NCI-H1417 (cell line): ENCODE measurements around the gene C3orf20.
"Not testable (repeated sequence)": the region's sequence is repeated elsewhere in the genome, so short reads cannot be mapped to it uniquely, and the experiment has no call there.

Source experiments
- DNase-seq, 3 experiments: peaks; one replicate each; lab custom pipeline; 2025; lab: John Stamatoyannopoulos, UW

The C3orf20 gene

DNA sequence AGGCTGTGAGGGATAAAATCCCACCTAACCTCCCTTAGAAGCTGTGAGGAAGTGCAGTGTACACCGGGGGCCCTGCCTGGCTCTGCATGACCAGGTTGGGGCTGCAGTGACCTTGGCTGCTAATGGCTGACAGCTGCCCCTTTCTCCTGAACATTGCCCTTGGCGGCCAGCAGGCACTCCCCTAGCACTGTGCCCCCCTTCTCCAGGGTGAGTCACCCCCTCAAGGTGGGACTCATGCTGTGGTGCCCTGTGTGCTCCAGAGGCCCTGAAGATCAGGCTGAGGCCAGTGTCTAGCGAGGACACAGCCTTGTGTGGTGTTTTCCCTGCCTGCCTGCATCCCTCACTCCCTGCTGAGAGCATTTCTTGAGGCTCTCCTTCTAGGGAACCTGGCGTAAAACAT lies 122.8 kb downstream of the C3orf20 start:
- DNase-seq, result no peak

DNA sequence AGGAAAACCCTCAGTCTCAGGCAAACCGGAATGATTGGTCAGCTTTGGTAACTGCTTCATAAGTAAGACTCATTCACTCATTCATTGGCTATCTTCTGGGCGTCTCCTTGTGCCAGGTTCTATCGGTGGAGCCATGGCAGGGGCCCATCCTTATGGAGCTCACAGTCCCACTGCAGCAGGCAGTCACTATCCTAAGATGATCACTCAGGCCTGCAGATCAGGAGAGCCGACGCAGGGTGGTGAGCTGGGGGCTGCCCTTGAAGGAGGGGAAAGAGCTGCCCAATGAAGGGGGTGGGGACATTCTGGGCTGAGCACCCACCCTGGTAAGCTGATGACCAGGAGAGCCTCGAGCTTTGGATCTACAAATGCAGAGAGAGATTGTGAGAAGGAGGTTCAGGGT lies 123.3 kb downstream of the C3orf20 start:
- no peak for DNase-seq

DNA sequence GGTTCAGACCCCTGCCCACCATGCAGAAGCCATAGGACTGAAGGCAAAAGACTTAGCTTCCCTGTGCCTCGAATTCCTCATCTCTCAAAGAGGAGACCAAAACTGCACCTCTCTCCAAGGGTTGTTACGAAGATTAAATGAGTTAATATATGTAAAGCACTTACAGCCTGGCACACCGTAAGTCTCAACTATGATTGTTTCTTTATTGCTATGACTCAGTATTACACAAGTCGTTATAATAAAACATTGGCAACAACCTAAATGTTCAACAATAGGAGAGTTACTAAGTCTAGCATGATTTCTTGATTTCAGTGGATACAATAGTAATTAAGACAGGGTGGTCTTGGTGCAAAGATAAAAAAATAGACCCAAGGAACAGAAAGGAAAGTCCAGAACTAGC lies 124.2 kb downstream of the C3orf20 start:
- DNase-seq, result no peak

DNA sequence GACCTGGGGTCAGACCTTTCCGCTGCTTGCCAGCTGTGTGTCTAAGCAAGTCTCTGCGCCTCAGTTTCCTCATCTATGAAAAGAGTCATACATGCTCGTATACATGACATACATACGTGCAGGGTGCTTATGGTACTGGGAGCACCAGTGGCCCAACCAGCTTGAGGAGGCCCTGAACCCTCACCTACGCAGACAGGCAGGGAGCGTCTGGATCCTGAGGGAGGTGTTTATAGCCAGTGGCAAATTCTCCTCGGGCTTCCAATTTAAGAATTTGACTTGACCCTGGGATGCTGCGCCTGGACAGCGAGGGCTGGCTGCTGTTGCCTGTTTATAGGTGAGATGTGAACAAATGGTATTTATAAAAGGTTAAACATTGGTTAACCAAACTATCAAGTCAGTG lies 126.1 kb downstream of the C3orf20 start:
- no peak for DNase-seq

DNA sequence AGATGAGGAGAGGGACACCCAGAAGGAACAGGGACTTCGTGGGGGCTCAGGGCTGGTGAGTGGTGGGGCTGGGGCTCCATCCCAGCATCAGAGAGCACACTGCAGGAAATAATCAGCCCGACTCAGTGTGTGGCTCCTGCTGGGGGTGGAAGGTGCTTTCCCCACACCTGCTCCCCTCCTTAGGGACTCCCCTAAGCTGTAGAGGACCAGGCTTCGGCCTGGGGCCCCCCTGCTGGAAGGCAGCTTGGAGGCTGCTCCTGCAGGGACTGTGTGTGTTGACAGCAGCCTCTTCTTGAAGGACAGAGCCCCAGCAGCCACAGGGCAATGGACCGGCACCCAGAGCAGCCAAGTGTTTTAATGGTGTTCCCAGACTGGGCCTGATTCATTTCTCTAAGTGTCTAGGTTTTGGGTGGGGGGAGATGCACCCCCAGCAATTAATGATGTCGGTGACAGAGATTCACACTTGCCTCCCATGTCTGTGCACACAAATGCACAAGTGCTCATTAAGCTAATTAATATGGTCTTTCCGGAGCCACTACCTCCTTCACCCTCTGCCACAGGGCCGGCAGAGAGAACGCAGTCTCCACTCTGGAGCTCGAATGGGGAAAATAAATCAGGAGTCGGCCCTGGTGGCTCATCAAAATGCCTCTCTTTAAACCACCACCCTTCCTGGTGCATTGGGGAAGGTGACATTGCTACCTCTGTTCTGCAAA lies 126.9 kb downstream of the C3orf20 start:
- DNase-seq, result no peak

DNA sequence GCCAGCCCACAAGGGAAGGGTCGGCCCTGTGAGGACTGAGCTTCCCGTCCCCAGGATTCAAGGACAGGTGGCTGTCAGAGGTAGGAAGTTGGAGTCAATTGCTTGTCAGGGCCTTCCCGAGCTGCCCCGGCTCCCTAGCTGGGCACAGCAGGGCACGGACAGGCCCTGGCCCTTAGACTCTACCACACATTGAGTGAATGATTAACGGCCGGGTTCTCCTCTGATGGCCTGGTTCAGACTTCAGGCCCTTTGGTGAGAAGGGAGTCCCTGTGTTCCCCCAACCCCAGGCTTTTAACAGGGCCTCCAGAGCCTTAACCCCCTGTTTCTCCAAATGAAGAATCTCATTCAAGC lies 127.4 kb downstream of the C3orf20 start:
- DNase-seq, result no peak

DNA sequence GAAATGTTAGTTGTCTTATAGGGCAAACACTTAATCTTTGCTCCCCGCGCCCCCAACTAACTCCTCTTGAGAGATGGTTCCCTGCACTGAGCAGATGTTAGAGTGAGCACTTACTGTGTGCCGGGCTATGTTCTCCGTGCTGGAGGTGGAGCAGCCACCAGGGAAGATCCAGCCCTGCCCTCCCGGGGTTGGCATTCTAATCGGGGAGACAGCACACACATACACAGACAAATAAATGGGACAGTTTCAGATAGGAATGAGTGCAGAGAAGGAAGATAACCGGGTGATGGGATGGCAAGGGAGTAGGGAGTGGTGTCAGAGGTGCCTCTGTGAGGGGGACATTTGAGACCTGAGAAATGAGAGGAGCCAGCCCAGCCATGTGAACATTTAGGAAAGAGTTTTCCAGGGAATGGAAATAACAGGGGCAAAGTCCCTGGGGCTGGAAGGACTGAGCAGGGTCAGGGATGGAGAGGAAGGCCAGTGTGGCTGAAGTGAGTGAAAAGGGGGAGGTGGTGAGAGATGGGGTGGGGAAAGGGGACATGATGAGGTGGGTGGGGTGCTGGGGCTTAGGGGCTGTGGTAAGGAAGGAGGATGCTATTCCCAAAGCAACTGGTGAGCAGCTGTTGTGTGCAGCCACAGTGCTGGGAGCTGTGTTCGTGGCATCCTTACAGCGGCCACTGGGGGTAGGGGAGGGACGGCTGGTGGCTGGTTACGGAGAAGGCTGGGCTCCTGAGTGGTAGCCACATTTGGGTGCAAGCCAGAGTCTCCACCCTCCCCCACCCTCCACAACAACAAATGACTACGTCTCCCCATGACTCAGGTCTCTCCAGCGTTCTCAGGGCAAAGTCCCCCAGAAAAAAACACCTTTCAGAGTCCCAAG lies 128.4 kb downstream of the C3orf20 start:
- DNase-seq, result no peak

DNA sequence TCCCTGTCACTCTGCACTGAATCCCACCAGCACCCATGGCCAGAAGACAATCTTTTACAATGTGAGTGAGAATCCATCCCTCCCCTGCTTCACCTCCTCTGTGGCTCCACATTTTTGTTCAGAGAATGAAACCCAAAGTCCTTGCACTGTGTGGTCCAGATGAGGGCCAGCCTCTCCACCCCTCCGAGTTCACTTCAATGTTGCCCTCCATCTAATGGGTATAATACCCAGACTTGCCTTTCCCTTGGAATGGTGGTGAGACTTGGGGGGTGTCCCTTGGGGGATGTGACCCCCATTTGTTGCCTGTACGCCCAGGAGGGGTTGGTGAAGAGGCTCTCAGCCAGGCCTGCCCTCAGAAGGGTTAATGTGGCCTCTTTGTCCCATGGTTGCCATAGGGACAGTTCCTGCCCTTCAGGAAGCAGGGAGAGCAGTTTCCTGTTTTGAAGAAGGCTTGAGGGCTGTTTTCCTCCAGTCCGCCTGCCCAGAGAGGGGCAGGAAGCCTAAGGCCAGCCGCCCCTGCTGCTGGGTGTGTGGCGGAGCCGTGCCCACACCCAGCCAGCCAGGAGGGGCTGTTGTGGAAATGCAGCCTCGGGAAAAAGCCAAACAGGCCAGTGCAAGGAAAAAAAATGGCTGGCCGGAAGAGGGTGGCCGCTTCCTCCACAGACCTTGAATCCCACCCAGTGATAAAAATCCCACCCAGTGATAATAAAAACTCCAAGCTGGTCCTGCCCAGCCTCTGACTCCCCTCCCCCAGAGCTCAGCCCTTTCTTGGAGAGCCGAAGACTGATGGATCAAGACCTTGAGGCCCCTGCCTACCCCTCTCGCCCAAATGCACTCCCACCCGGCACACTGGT lies 129.3 kb downstream of the C3orf20 start:
- DNase-seq, result no peak

DNA sequence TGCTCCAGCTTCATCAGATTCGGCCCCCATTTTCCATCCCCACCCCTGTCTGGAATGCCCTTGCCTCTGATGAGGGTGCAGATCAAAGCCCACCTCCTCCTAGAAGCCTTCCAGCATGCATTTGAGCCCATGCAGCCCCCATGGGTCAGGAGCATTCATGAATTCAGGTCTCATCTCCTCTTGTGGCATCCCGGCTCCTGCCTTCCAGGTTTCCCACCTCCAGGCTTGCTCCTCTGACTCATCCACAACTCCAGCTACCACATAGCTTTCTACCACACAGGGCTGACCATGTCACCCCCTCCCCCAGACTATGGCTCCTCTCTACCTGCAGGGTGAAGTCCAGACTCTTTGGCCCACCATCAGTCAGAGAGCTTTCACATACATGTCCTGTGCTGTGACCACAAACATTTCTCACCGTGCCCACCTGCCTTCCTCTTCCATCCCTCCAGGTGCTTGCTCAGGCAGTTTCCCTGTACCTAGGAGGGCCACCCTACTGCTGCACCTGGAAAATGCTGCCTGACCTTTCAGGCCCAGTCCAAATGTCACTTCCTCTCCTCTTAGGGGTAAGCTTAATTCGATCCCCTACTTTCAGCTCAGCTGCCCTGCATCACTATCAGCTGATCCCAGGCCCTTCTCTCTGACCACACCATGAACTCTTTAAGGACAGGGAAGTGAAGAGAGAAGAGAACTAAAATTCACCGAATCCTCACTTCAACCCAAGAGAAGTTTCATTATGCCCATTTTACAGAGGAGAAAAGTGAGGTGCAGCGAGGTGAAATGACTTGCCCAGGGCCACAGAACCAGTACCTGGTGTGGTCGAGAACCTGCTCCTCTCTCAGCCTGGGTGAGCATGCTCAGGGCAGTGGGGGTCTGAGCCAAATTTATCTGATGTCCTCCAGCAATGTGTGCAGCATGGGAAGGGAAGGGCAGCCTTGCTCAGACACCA lies 130.2 kb downstream of the C3orf20 start:
- no peak for DNase-seq

DNA sequence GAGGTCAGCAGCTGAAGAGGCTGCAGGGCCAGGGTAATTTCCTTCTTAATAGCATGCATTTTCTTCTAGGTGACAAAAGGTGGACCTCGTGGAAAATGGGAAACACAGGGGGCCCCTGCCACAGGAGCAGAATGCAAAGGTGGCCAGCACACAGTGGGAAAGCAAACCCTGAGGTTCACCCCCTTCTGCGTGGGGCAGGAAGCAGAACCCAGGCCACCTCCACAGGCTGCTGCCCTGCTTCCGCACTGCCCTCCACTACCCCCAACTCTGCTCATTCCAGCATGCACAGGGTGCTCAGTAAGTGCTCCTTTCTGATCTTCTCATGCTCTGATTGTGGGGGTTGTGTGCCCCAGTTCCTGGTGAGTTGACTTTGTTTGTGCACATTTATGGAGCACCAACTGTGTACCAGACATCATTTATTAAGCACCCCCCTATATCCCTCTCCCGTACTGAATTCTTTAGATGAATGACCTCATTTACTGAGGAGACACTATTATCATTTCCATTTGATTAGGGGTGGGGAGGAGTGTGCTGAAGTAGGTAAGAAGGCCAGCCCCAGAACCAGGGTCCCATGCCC lies 131.1 kb downstream of the C3orf20 start:
- no peak for DNase-seq

DNA sequence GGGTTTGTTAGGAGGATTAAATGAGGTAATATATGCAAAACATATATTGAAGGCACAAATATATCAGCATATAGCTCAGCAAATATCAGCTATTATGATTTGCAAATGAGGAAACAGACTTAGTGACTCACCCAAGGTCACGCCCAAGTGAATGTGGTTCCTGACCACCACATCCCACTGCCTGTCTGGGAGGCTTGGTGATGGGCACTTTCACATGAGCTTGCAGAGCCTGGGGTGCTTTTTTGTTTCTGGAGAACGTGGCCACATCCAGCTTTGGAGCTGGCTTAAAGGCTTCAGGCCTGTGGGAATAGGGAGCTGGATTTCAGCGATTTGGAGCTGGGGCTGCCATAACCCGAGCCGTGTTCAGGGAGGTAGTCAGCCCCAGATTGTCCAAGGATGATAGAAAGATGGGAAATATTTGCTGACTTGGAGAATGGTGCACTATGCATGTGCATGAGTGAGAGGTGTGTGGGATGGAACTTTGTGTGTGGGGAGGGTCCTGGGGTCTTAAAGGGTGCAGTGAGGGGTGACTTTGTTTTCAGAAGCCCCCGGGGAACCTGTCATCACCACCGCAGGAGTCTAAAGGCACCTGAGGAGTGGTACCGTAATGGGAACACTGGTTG lies 131.8 kb downstream of the C3orf20 start:
- no peak for DNase-seq

DNA sequence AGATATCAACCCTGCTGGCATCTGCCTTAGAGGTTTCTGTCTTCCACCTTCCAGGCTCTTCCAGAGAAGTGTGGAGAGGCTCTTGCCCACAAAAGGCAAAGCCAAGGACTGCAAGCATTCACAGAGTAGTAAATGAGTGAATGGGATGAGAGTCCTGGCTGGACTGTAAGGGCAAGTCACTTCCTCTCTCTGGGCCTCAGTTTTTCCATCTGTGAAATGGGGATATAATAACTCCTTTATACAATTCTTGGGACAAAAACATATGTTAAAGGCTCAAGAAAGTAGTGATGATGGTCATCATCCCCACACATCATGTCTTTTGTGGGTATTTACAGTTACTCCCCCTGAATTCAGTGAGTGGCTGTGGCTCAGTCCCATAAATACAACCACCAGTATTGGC lies 133.1 kb downstream of the C3orf20 start:
- DNase-seq, result no peak

DNA sequence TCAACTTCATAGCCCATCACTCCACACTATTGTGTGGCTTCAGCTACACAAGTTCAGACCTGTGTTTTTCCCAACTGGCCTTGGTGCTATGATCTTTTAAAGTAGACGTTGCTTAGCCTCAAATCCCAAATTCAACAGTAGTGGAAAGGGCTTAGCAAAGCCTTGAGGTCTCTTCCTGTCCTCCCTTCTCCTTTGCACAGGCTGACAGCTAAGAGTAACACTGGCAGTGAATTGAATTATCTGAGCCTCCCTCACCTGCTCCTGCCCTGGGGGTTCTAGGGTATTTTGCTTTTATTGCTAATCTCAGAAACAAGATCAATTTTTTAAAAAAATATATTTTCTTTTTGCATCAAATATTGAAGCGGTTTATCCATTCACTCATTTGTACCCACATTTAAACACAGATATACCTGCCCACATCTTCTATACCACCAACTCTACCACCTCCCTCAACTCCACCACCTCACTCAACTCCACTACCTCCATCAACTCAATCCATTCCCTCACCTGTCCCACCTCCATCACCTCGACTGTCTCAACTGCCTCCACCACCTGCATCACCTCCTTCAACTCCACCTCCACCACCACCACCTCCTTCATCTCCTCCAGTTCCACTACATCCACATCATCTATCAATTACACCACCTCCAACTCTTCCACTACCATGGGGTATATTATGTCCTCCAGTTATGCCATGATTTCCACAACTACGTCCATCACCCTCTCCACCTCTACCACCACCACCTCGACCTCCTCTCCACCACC lies 133.7 kb downstream of the C3orf20 start:
- no peak for DNase-seq

DNA sequence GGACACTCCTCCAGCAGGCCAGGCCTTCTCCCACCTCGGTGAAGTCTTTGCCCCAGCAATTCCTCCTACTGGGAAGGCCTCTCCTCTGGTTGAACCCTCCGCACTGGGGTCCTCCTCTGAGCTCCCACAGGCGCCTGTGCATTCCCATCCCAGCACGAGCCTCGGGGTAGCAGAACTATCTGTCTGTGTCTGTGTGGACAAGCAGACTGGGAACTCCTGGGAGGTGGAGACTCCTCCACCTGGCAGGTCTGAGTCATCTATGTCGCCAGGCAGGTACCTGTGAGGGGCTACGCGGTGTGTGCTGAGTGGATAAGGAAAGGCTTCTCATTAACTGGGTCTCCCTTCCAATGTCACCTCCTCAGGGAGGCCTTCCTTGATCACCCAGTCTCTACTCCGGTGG lies 134.7 kb downstream of the C3orf20 start:
- DNase-seq, result not testable (repeated sequence)

DNA sequence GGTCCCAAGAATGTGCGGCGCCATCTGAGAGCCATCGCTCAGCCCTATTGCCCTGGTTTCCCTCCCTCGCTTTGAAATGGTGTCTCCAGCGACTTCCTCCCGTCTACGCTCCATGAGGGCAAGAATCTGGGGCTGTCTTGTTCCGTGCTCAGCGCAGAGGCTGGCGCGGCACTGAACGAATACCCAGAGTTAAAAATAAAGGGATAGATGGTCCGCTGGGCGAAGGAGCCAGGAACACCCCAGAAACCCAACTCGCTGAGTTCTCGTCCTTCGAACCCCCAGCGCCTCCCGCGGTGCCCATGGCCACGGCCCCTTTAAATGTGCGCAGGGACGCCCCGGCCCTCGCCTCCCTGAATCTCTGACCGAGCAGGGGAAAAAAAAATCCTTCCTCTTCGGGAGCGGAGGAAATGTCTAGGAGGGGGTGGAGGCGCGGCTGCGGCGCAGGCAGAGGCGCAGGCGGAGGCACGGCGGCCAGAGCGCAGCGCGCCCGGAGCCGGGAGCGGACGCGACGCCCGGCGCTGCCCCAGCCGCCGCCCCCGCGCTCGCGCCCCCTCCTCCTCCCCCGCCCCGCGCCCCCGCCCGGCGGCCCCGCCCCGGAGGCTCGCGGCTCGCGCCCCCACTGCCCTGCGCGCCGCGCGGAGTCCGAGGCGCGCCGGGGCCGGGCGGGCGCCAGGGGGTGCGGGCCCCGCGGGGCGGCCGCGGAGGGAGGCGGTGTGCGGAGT lies 135.3 kb downstream of the C3orf20 start:
- DNase-seq, result peak in 2 of 3 experiments; percentile 12 to 25

DNA sequence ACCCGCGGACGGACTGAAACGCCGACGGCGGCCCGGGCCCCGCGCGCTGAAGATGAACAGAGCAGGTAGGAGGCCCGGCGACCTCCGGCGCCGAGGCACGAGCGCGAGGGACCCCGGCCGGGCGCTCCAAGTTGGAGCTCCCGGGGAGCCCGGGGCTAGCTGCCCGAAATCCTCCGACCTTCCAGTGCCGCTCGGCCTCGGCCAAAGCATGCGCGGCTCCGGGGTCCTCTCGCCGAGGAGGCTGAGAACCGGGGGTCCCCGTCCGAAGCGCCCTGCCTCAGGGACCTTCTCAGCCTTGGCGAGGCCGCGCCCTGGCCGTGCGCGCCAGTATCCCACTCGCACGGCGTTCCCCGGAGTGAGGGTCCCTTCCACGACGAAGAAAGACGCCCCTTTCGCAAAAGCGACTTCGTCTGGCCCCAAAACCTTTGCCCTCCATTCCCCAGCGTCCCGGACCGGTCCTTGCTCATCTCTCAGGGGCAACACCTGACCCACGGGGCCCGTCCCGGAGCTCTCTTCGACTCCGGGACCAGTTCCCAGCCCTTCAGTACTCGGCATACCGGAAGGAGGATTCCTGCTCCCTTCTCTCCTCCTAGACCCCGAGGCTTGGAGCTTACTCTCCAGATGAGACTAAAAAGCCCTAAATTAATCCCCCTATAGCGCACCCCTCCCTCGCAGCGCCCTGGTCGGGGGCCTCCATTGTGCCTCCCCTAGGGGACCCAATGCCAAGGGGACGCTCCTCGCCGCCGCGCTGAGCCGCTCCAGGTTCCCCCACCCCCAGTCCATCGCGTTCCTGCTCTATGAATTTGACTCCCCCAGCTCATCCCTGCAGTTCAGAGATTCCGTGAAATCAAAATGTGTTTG lies 136.1 kb downstream of the C3orf20 start:
- no peak for DNase-seq

DNA sequence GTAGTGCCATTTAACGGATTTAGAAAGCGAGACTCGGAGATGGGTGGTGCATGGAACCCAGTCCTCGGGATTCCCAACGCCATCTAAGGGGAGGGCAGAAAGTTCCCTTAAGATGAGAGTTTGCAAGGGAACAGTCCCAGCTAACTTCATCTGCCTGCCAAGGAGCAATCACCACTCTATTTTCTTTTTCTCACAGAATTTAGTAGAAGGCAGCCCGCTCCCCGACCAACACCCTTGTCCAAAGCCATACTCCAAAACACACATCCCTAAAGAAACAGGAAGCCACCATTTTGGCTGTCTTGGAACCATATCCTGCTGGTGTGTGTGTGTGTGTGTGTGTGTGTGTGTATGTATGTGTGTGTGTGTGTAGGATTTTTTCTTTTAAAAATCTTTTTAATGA lies 136.7 kb downstream of the C3orf20 start:
- no peak for DNase-seq

DNA sequence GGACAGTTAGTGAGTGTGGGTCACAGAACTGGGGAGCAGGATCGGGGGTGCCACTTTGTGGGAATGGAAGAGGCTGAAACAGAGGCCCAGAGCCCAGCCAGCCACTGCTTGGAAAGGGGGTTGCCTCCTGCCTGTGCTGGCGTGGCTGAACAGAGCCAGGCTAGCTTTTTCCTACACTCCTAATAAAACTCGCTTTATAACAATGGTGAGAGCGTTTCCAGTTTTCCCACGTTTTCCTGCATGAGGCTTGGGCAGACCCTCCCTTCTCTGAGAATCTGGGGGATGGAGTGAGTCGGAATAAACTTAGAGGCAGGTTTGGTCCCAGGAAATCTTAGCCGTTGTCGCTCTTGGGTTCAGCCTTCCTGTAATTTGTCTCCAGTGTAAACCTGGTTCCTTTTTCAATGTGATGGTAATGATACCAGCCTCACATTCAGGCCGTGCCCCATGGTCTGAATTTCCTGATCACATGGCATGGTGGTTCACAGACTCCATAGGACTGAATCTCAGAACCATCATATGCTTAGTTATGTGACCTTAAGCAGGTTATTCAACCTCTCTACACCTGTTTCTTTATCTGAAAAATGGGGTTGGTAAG lies 137.4 kb downstream of the C3orf20 start:
- no peak for DNase-seq
